C4-2B (cell line): ENCODE results near the gene ERO1A.

Experiments used
- ZFX ChIP-seq: fragments of 450-650 bp; IDR thresholded peaks from 2 replicates; pipeline ENCODE4 v1.6.1; 2017
- TF ChIP-seq, protein P1 (sequence below): fragments of 450-650 bp; conservative IDR thresholded peaks from 2 replicates; pipeline ENCODE4 v1.5.1; 2017; ENCODE audit warnings: mild to moderate bottlenecking

DNA sequence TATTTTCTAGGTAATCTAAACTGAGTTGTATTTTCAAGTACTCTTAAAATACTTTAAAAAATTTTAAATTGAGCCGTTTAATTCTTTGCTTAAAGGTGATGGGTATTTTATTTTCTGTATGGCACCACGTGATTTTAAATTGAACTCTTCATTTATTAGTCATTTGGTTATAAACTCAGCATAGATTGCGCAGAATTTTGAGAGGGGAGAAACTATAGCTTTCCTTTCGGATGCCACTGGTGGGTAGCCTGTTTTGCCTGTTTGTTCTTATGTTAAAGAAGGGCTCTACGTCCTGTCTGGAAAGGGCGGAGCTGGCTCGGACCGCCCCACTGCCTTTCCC lies 34.2 kb upstream of the ERO1A start:
- TF ChIP-seq, protein P1, sequence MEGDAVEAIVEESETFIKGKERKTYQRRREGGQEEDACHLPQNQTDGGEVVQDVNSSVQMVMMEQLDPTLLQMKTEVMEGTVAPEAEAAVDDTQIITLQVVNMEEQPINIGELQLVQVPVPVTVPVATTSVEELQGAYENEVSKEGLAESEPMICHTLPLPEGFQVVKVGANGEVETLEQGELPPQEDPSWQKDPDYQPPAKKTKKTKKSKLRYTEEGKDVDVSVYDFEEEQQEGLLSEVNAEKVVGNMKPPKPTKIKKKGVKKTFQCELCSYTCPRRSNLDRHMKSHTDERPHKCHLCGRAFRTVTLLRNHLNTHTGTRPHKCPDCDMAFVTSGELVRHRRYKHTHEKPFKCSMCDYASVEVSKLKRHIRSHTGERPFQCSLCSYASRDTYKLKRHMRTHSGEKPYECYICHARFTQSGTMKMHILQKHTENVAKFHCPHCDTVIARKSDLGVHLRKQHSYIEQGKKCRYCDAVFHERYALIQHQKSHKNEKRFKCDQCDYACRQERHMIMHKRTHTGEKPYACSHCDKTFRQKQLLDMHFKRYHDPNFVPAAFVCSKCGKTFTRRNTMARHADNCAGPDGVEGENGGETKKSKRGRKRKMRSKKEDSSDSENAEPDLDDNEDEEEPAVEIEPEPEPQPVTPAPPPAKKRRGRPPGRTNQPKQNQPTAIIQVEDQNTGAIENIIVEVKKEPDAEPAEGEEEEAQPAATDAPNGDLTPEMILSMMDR, result no peak
- no peak for TF ChIP-seq ZFX
